Vagina (tissue), 2 donors: Measurements from ENCODE around the gene TENT5C.

Source experiments
- CTCF ChIP-seq, 3 experiments: fragments of 450-650 bp in 2 of 3; fragments of 200-600 bp in 1 of 3; sonication (generic) in 1 of 3; IDR thresholded peaks; one replicate each; pipeline ENCODE4 v1.5.1; 2017 to 2019; ENCODE audit warnings: antibody characterized with exemption in 3 of 3, mild to moderate bottlenecking in 2 of 3, moderate library complexity in 2 of 3
- POLR2A ChIP-seq, 2 donors: fragments of 450-650 bp; IDR thresholded peaks; one replicate each; pipeline ENCODE4 v1.6.1; 2017; ENCODE audit warnings: antibody characterized with exemption in 2 of 2, mild to moderate bottlenecking in 2 of 2, moderate library complexity in 2 of 2

GRCh38 chr1:117565076-117565556 lies 40.7 kb upstream of the TENT5C start:
- TF ChIP-seq CTCF (IDR thresholded peaks at IDR 0.05) (no peak), POLR2A (IDR thresholded peaks at IDR 0.05) (no peak)
